ENCODE measurements around the gene EGFL8.

Gene EGFL8

GRCh38 chr6:32175711-32176475 lies 11.5 kb downstream of the EGFL8 start, which contains the start of gene AGPAT1:
AGPAT1 (minus strand) TSS chr6:32176084; CDS start chr6:32171496, 4,588 bp downstream.
- FAIRE-seq (no peak), DNase-seq (ENCODE audit: insufficient read length, low spot score) (peak; percentile 85)
- TF ChIP-seq CTCF (IDR thresholded peaks at IDR 0.05; ENCODE audit: insufficient read depth, missing control alignments), result no peak

DNA sequence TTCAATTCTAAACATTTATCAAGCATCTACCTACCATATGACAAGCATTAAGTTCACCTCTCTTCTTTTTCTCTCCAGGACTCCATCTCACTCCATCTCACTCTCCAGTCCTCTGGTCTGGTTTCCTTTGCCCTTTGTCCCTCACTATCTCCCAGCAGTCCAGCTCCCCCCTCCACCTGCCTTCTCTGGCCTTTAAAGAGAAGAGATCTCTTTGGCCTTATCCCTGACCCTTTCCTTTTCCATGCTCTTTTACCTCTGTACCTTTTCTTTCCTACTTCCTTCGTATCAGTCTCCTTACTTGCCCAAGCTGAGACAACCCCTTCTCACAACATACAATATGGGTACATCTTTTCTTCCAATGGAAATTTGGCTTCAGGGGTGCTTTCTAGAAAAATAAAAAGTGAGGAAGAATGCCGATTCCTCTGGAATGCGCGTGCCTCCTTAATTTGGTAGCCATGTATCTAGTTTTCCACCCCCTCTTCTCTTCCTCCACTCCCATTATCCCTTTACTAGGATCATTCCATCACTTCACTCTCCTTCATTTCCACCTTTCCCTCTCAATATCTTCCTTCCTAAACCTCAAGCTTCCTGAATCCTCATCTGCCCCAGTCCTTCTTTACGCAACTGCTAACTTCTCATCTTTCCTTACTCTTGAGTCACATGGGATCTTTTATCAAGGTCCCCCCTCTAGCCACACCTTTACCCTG lies 12.2 kb downstream of the EGFL8 start:
- TF ChIP-seq CTCF (IDR thresholded peaks at IDR 0.05; ENCODE audit: insufficient read depth, missing control alignments), result no peak
- FAIRE-seq (no peak), DNase-seq (ENCODE audit: insufficient read length, low spot score) (no peak)

- no peak for FAIRE-seq
- TF ChIP-seq CTCF (IDR thresholded peaks at IDR 0.05; ENCODE audit: insufficient read depth, missing control alignments), result no peak
- no peak for DNase-seq (ENCODE audit: insufficient read length, low spot score)
Measured at GRCh38 chr6:32177183-32177787, 12.9 kb downstream of the EGFL8 start.

DNA sequence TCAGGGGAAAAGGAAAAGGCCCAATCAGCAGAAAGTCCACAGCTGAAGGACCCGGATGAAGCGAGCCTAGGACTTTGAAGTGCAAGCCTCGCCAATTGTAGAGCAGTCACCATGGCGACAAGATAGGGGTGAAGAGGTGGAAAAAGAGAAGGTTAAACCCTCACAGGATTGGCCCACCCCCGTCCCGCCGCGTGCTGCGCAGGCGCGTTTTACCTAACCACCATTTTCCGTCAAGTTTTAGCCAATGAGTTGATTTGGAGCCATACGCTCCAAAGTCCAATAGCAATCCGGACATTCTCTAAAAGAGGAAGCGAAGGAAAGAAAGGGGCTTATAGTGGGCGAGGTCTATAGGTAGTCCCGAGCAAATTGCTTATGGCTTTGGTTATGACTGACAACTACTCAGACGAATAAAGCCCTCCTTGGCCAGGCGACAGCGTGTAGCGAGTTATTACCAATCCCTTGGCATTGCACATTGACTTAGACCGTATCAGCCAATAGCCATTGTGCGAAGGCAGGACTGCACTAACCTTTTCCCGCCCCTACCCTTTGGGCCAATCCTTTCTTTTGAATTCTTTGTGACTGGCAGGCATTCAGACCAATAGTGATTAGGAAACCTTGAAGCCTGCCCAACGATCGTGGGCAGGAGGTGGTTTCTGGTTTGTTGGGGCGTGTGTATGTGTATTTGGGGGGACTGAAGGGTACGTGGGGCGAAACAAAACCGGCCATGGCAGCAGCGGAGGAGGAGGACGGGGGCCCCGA lies 13.6 kb downstream of the EGFL8 start, which contains the start of gene RNF5:
TSS of gene RNF5 (plus strand) at position 618 of the 759 bp plus-strand sequence. CDS start at position 725, 107 bp downstream.
- FAIRE-seq (no peak), DNase-seq (ENCODE audit: insufficient read length, low spot score) (peak; percentile 93)
- TF ChIP-seq CTCF (IDR thresholded peaks at IDR 0.05; ENCODE audit: insufficient read depth, missing control alignments), result no peak

GRCh38 chr6:32178547-32179440 lies 14.4 kb downstream of the EGFL8 start:
- TF ChIP-seq CTCF (IDR thresholded peaks at IDR 0.05; ENCODE audit: insufficient read depth, missing control alignments), result no peak
- no peak for FAIRE-seq
- no peak for DNase-seq (ENCODE audit: insufficient read length, low spot score)

Measured in D721Med (cell line).